SK-N-SH (cell line): ENCODE data around the gene MTUS2. TPM values are rescaled to one million over a fixed set of nuclear protein-coding genes. Genes with fewer than 3 reads are reported as not detected.

Source experiments
- CTCF ChIA-PET: fragments of 300-600, 350-600 bp; formaldehyde crosslinking; extraction: SDS; loops from one replicate; lab custom pipeline; 2021; lab: Yijun Ruan, JAX
- POLR2A ChIA-PET: fragments of 350-600 bp; sonication (Branson Sonifier 250); formaldehyde crosslinking; extraction: SDS; loops from one replicate; lab custom pipeline; 2020; ENCODE audit warnings: antibody characterized with exemption, inconsistent platforms; lab: Yijun Ruan, JAX
- DNase-seq: peaks from one replicate; pipeline ENCODE4 v3.0.0; 2012
- H2AFZ ChIP-seq: fragments of 200-600 bp; sonication (generic); 2 replicates; pipeline ENCODE4 v1.8.1; 2016; ENCODE audit warnings: antibody characterized with exemption, mild to moderate bottlenecking, low read depth
- H3F3A ChIP-seq: fragments of 200-600 bp; sonication (generic); replicated peaks from 2 replicates; pipeline ENCODE3; 2016; ENCODE audit warnings: antibody characterized with exemption, mild to moderate bottlenecking; ENCODE audit not compliant: insufficient read depth
- H3K27ac ChIP-seq, 2 experiments: fragments of 200-500 bp in 1 of 2; fragments of 200-600 bp in 1 of 2; sonication (Bioruptor generic) in 1 of 2; sonication (generic), shearing (Covaris generic) in 1 of 2; 2 replicates each; pipeline versions ENCODE4 v1.5.1 to v1.6.1; 2014 to 2016; ENCODE audit warnings: low read depth in 2 of 2, inconsistent platforms in 1 of 2, low read length in 1 of 2, mild to moderate bottlenecking in 1 of 2, mixed read lengths in 1 of 2
- H3K27me3 ChIP-seq: fragments of 200-600 bp; sonication (generic), shearing (Covaris generic); 2 replicates; pipeline ENCODE4 v1.6.1; 2016; ENCODE audit warnings: mixed run types; ENCODE audit not compliant: insufficient read depth
- H3K36me3 ChIP-seq, 2 experiments: fragments of 200-500 bp in 1 of 2; fragments of 200-600 bp in 1 of 2; sonication (Bioruptor generic) in 1 of 2; sonication (generic) in 1 of 2; replicated peaks in 1 of 2; 2 replicates each; pipeline versions ENCODE3 to v1.5.1; 2014 to 2016; ENCODE audit warnings: low read length in 1 of 2, mild to moderate bottlenecking in 1 of 2; ENCODE audit not compliant: insufficient read depth in 2 of 2, control insufficient read depth in 1 of 2
- H3K4me1 ChIP-seq, 2 experiments: fragments of 200-500 bp in 1 of 2; fragments of 200-600 bp in 1 of 2; sonication (Bioruptor generic) in 1 of 2; sonication (generic), shearing (Covaris generic) in 1 of 2; 2 replicates each; pipeline versions ENCODE4 v1.5.1 to v1.6.1; 2014 to 2016; ENCODE audit warnings: low read depth in 1 of 2, low read length in 1 of 2, mixed run types in 1 of 2; ENCODE audit not compliant: insufficient read depth in 2 of 2, control insufficient read depth in 1 of 2
- H3K4me2 ChIP-seq: fragments of 200-600 bp; sonication (generic), shearing (Covaris generic); 2 replicates; pipeline ENCODE4 v1.6.1; 2017; ENCODE audit warnings: mixed run types
- H3K4me3 ChIP-seq, 2 experiments: fragments of 200-500 bp in 1 of 2; fragments of 200-600 bp in 1 of 2; sonication (Bioruptor generic) in 1 of 2; sonication (generic), shearing (Covaris generic) in 1 of 2; 2 replicates each; pipeline versions ENCODE4 v1.5.1 to v1.8.1; 2014 to 2016; ENCODE audit warnings: low read depth in 2 of 2, inconsistent platforms in 1 of 2, low read length in 1 of 2, mild to moderate bottlenecking in 1 of 2, mixed read lengths in 1 of 2, moderate library complexity in 1 of 2
- H3K79me2 ChIP-seq: fragments of 200-600 bp; sonication (generic); 2 replicates; pipeline ENCODE4 v1.8.1; 2017; ENCODE audit warnings: mild to moderate bottlenecking; ENCODE audit not compliant: insufficient read depth
- H3K9ac ChIP-seq: fragments of 200-600 bp; sonication (generic); 2 replicates; pipeline ENCODE4 v1.6.1; 2017; ENCODE audit warnings: mixed run types
- H3K9me2 ChIP-seq: fragments of 200-600 bp; sonication (generic); 2 replicates; pipeline ENCODE4 v1.6.1; 2017; ENCODE audit warnings: mixed run types
- H3K9me3 ChIP-seq: fragments of 200-600 bp; sonication (generic); 2 replicates; pipeline ENCODE4 v1.6.1; 2017; ENCODE audit warnings: mixed run types, mild to moderate bottlenecking, moderate library complexity
- H4K20me1 ChIP-seq: fragments of 200-600 bp; sonication (generic); 2 replicates; pipeline ENCODE4 v1.6.1; 2017; ENCODE audit warnings: mild to moderate bottlenecking, mixed run types; ENCODE audit not compliant: insufficient read depth
- EZH2phosphoT487 ChIP-seq: fragments of 200-600 bp; sonication (generic); IDR thresholded peaks from 2 replicates; pipeline ENCODE4 v1.6.1; 2017; ENCODE audit warnings: low read depth, mixed run types, mild to moderate bottlenecking, antibody characterized with exemption, moderate library complexity, borderline replicate concordance
- FOXJ3 ChIP-seq: sonication (generic); formaldehyde crosslinking; IDR thresholded peaks from 2 replicates; pipeline ENCODE4 v1.5.1; 2020; ENCODE audit warnings: mild to moderate bottlenecking, missing genetic modification reagents
- FOXM1 ChIP-seq: IDR thresholded peaks from 2 replicates; pipeline ENCODE4 v1.4.0; 2012; ENCODE audit warnings: low read depth, mild to moderate bottlenecking
- GABPA ChIP-seq: IDR thresholded peaks from 2 replicates; pipeline ENCODE4 v1.4.0; 2012; ENCODE audit warnings: low read depth, mild to moderate bottlenecking
- NFIC ChIP-seq: IDR thresholded peaks from 2 replicates; pipeline ENCODE4 v1.4.0; 2012; ENCODE audit warnings: borderline replicate concordance
- RFX5 ChIP-seq: IDR thresholded peaks from 2 replicates; pipeline ENCODE4 v1.6.1; 2012; ENCODE audit warnings: mild to moderate bottlenecking, improper control_type of control experiment, low read length
- SMC3 ChIP-seq: IDR thresholded peaks from 2 replicates; pipeline ENCODE4 v1.6.1; 2012; ENCODE audit warnings: low read depth, low read length, improper control_type of control experiment
- TCF12 ChIP-seq: IDR thresholded peaks from 2 replicates; pipeline ENCODE4 v1.4.0; 2012
- WGBS: methylation state at CpG from one replicate; pipeline ENCODE4 v1.1.6; 2017; ENCODE audit warnings: low lambda C conversion rate; 5-methylcytosine and 5-hydroxymethylcytosine counted together
- polyA plus RNA-seq, 3 experiments: library from polyadenylated mRNA; depleted of rRNA; stranded (reverse); fragments of >200 nt; gene quantifications; 2 replicates each; pipeline ENCODE4 v1.2.3, GENCODE V29; 2012
- TF ChIP-seq, protein P1 (sequence below): IDR thresholded peaks from 2 replicates; pipeline ENCODE4; 2012
- TF ChIP-seq, protein P2 (sequence below): IDR thresholded peaks from 2 replicates; pipeline ENCODE4 v1.4.0; 2012; ENCODE audit warnings: low read depth, borderline replicate concordance
- TF ChIP-seq, protein P3 (sequence below): fragments of 150-350 bp; IDR thresholded peaks from 2 replicates; pipeline ENCODE4 v1.6.1; 2017; ENCODE audit warnings: antibody characterized with exemption, low read length, low read depth, borderline replicate concordance
- TF ChIP-seq, protein P4 (sequence below): fragments of 200-600 bp; sonication (generic); IDR thresholded peaks from 2 replicates; pipeline ENCODE4 v1.6.1; 2017; ENCODE audit warnings: antibody characterized with exemption, mild to moderate bottlenecking, moderate library complexity

Gene MTUS2
- polyA plus RNA-seq, 1 of the 3 experiments (the other 2 are of a cell fraction) = 1.7 TPM

GRCh38 chr13:29402166-29402636, 582.1 kb downstream of the MTUS2 start (continued):
- TF ChIP-seq FOXJ3 (CRISPR knock-in tag) = no peak
- no peak for TF ChIP-seq EZH2phosphoT487
- no peak for TF ChIP-seq GABPA
- TF ChIP-seq, protein P1, sequence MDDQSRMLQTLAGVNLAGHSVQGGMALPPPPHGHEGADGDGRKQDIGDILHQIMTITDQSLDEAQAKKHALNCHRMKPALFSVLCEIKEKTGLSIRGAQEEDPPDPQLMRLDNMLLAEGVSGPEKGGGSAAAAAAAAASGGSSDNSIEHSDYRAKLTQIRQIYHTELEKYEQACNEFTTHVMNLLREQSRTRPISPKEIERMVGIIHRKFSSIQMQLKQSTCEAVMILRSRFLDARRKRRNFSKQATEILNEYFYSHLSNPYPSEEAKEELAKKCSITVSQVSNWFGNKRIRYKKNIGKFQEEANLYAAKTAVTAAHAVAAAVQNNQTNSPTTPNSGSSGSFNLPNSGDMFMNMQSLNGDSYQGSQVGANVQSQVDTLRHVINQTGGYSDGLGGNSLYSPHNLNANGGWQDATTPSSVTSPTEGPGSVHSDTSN = no peak

DNA sequence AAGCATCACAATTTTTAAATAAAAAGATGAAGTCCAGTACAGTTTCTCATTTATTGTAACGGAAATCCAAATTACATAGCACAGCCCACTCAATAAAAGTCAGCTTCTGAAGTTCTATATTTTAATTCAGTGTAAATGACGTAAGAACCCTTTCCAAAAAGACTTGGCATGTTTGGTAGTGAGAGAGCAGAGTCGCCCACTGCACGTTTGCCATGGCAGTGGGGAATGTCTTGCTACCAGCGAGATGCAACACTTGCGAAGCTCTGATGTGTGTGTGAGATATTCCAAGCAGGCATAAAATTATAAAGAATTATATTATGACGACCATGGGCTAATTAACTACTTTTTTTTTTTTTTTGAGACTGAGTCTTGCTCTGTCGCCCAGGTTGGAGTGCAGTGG, 585.3 kb downstream of the MTUS2 start:
- Histone ChIP-seq H3K4me1 (no peaks in the 10 kb centered on the region), H3K4me3 (no peak overlapping the region), H3K4me2 (no peak overlapping the region), H3K27me3 (no peaks in the 10 kb centered on the region), H3K9me2 (no peaks in the 10 kb centered on the region), H3F3A (no peaks in the 10 kb centered on the region), H3K9me3 (no peaks in the 10 kb centered on the region), H4K20me1 (no peaks in the 10 kb centered on the region), H3K79me2 (no peaks in the 10 kb centered on the region), H3K36me3 (no peaks in the 10 kb centered on the region), H2AFZ (no peak overlapping the region), H3K9ac (no peak overlapping the region), H3K27ac (no peak overlapping the region)
- POLR2A ChIA-PET = no interaction called here
- CTCF ChIA-PET = interaction anchor here (1.1 kb wide), 1 partner anchor 43 kb away, joined by 4 read pairs; no protein-coding TSS in a partner anchor
- no peak for TF ChIP-seq FOXM1
- TF ChIP-seq, protein P2, sequence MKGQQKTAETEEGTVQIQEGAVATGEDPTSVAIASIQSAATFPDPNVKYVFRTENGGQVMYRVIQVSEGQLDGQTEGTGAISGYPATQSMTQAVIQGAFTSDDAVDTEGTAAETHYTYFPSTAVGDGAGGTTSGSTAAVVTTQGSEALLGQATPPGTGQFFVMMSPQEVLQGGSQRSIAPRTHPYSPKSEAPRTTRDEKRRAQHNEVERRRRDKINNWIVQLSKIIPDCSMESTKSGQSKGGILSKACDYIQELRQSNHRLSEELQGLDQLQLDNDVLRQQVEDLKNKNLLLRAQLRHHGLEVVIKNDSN = no peak
- TF ChIP-seq TCF12 = no peak
- TF ChIP-seq, protein P3, sequence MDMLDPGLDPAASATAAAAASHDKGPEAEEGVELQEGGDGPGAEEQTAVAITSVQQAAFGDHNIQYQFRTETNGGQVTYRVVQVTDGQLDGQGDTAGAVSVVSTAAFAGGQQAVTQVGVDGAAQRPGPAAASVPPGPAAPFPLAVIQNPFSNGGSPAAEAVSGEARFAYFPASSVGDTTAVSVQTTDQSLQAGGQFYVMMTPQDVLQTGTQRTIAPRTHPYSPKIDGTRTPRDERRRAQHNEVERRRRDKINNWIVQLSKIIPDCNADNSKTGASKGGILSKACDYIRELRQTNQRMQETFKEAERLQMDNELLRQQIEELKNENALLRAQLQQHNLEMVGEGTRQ = no peak
- TF ChIP-seq NFIC = no peak
- TF ChIP-seq, protein P4, sequence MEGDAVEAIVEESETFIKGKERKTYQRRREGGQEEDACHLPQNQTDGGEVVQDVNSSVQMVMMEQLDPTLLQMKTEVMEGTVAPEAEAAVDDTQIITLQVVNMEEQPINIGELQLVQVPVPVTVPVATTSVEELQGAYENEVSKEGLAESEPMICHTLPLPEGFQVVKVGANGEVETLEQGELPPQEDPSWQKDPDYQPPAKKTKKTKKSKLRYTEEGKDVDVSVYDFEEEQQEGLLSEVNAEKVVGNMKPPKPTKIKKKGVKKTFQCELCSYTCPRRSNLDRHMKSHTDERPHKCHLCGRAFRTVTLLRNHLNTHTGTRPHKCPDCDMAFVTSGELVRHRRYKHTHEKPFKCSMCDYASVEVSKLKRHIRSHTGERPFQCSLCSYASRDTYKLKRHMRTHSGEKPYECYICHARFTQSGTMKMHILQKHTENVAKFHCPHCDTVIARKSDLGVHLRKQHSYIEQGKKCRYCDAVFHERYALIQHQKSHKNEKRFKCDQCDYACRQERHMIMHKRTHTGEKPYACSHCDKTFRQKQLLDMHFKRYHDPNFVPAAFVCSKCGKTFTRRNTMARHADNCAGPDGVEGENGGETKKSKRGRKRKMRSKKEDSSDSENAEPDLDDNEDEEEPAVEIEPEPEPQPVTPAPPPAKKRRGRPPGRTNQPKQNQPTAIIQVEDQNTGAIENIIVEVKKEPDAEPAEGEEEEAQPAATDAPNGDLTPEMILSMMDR = no peak
- no peak for TF ChIP-seq RFX5
- no peak for TF ChIP-seq GABPA
- TF ChIP-seq FOXJ3 (CRISPR knock-in tag) = no peak
- TF ChIP-seq SMC3 = no peak
- no peak for DNase-seq
- WGBS = 43% methylated on average over 8 of the region's 8 CpGs
